ENCODE measurements around the gene EIF5A2. TPM values are rescaled to one million over a fixed set of nuclear protein-coding genes. Genes with fewer than 3 reads are reported as not detected.

The EIF5A2 gene
- total and polyA plus RNA-seq, 10 of the 15 experiments (the other 5 are each of a cell fraction or from before 2014, with no cell fraction given), result 0.76 to 3.0 (median 2.2) TPM

DNA sequence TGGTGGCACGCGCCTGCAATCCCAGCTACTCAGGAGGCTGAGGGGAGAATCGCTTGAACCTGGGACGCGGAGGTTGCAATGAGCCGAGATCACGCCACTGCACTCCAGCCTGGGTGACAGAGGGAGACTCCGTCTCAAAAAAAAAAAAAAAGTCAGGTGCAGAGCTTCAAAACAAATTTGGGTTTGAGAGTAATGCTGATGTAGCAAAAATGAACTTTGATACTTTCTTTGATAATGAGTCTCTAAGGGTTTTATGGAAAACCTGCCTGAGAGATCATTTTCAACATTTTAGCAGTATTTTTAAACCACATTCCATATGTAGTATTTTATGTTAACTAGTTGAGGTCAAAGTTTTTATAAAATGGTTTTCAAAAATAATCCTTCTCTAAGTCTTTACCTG, 14.5 kb downstream of the EIF5A2 start:
- H3K9me3 ChIP-seq (replicated peaks; ENCODE audit: control insufficient read depth, insufficient read depth, low read length), result no peaks in the 10 kb centered on the region; the same call in 2 of the 3 replicates
- no peak overlapping the region for H3K9ac ChIP-seq (ENCODE audit: control insufficient read depth, insufficient read depth, low read length)
- intact Hi-C loops (cut with micrococcal nuclease; ENCODE audit: unreplicated experiment), result no loop called here
- RAD21 ChIA-PET (ENCODE audit: unreplicated experiment), result no interaction called here
- H4K20me1 ChIP-seq (ENCODE audit: control insufficient read depth, insufficient read depth), result no peaks in the 10 kb centered on the region
- no peak for FAIRE-seq
- no peak for ATAC-seq
- DNase-seq (ENCODE audit: low read depth, low spot score), result no peak
- no peak overlapping the region for H3K4me3 ChIP-seq
- in situ Hi-C loops (cut with MboI), result no loop called here
- BruUV-seq (replicated peaks), result no TSS peak
- SMC1A ChIA-PET (ENCODE audit: uncharacterized antibody, unreplicated experiment), result no interaction called here
- H3K36me3 ChIP-seq (ENCODE audit: control insufficient read depth in 2 of 2, insufficient read depth in 2 of 2, low read length in 1 of 2), result no peaks in the 10 kb centered on the region
- H3K4me2 ChIP-seq (ENCODE audit: control insufficient read depth, insufficient read depth), result no peak overlapping the region
- H3K79me2 ChIP-seq (ENCODE audit: control insufficient read depth, insufficient read depth, low read length), result no peaks in the 10 kb centered on the region
- no peaks in the 10 kb centered on the region for H3K4me1 ChIP-seq (ENCODE audit: control insufficient read depth, insufficient read depth, low read length)
- CTCF ChIA-PET, result no interaction called here
- POLR2A ChIA-PET, result no interaction called here
- WGBS (ENCODE audit: insufficient coverage, insufficient replicate concordance, low lambda C conversion rate, missing lambda C conversion rate), result 92% methylated on average over 8 of the region's 8 CpGs
- H3K27ac ChIP-seq (ENCODE audit: control insufficient read depth, insufficient read depth), result no peak overlapping the region
- no peaks in the 10 kb centered on the region for H3K27me3 ChIP-seq (replicated peaks in 1 of 2; ENCODE audit: control insufficient read depth in 2 of 2, insufficient read depth in 2 of 2, low read length in 1 of 2)
- H2AFZ ChIP-seq (ENCODE audit: control insufficient read depth, low read depth, low read length), result no peak overlapping the region
- TF ChIP-seq CBX3 (IDR thresholded peaks at IDR 0.05; ENCODE audit: borderline replicate concordance, low read depth), result no peak
- TF ChIP-seq HDAC6 (IDR thresholded peaks at IDR 0.05; ENCODE audit: unreplicated experiment), result no peak
- no peak for TF ChIP-seq KDM1A (IDR thresholded peaks at IDR 0.05; ENCODE audit: borderline replicate concordance)
- TF ChIP-seq, protein P1, sequence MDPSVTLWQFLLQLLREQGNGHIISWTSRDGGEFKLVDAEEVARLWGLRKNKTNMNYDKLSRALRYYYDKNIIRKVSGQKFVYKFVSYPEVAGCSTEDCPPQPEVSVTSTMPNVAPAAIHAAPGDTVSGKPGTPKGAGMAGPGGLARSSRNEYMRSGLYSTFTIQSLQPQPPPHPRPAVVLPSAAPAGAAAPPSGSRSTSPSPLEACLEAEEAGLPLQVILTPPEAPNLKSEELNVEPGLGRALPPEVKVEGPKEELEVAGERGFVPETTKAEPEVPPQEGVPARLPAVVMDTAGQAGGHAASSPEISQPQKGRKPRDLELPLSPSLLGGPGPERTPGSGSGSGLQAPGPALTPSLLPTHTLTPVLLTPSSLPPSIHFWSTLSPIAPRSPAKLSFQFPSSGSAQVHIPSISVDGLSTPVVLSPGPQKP (IDR thresholded peaks at IDR 0.05; ENCODE audit: low read depth, low read length), result no peak
- TF ChIP-seq EGR1 (IDR thresholded peaks at IDR 0.05; ENCODE audit: borderline replicate concordance in 1 of 2, low read depth in 2 of 2, low read length in 2 of 2), result no peak
- no peak for TF ChIP-seq YY1 (IDR thresholded peaks at IDR 0.05; ENCODE audit: low read depth, low read length)
- TF ChIP-seq SMAD5 (IDR thresholded peaks at IDR 0.05; ENCODE audit: low read depth), result no peak
- no peak for TF ChIP-seq RAD51 (IDR thresholded peaks at IDR 0.05)
- TF ChIP-seq, protein P2, sequence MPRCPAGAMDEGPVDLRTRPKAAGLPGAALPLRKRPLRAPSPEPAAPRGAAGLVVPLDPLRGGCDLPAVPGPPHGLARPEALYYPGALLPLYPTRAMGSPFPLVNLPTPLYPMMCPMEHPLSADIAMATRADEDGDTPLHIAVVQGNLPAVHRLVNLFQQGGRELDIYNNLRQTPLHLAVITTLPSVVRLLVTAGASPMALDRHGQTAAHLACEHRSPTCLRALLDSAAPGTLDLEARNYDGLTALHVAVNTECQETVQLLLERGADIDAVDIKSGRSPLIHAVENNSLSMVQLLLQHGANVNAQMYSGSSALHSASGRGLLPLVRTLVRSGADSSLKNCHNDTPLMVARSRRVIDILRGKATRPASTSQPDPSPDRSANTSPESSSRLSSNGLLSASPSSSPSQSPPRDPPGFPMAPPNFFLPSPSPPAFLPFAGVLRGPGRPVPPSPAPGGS (IDR thresholded peaks at IDR 0.05; ENCODE audit: borderline replicate concordance, insufficient read depth, low read depth, low read length, poor library complexity, severe bottlenecking), result no peak
- TF ChIP-seq MYB (IDR thresholded peaks at IDR 0.05; ENCODE audit: borderline replicate concordance, low read depth, low read length), result no peak
- no peak for TF ChIP-seq FOXM1 (IDR thresholded peaks at IDR 0.05; ENCODE audit: low read depth, low read length)
- TF ChIP-seq, protein P3, sequence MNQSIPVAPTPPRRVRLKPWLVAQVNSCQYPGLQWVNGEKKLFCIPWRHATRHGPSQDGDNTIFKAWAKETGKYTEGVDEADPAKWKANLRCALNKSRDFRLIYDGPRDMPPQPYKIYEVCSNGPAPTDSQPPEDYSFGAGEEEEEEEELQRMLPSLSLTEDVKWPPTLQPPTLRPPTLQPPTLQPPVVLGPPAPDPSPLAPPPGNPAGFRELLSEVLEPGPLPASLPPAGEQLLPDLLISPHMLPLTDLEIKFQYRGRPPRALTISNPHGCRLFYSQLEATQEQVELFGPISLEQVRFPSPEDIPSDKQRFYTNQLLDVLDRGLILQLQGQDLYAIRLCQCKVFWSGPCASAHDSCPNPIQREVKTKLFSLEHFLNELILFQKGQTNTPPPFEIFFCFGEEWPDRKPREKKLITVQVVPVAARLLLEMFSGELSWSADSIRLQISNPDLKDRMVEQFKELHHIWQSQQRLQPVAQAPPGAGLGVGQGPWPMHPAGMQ (IDR thresholded peaks at IDR 0.05; ENCODE audit: borderline replicate concordance), result no peak
- TF ChIP-seq RUNX3 (IDR thresholded peaks at IDR 0.05; ENCODE audit: low read length), result no peak
- TF ChIP-seq, protein P4, sequence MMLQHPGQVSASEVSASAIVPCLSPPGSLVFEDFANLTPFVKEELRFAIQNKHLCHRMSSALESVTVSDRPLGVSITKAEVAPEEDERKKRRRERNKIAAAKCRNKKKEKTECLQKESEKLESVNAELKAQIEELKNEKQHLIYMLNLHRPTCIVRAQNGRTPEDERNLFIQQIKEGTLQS (IDR thresholded peaks at IDR 0.05; ENCODE audit: borderline replicate concordance, extremely low read depth, low read depth, low read length), result no peak
- TF ChIP-seq SRF (IDR thresholded peaks at IDR 0.05; ENCODE audit: low read depth in 2 of 2, low read length in 2 of 2), result no peak
- TF ChIP-seq, protein P5, sequence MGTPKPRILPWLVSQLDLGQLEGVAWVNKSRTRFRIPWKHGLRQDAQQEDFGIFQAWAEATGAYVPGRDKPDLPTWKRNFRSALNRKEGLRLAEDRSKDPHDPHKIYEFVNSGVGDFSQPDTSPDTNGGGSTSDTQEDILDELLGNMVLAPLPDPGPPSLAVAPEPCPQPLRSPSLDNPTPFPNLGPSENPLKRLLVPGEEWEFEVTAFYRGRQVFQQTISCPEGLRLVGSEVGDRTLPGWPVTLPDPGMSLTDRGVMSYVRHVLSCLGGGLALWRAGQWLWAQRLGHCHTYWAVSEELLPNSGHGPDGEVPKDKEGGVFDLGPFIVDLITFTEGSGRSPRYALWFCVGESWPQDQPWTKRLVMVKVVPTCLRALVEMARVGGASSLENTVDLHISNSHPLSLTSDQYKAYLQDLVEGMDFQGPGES (IDR thresholded peaks at IDR 0.05), result no peak
- TF ChIP-seq, protein P6, sequence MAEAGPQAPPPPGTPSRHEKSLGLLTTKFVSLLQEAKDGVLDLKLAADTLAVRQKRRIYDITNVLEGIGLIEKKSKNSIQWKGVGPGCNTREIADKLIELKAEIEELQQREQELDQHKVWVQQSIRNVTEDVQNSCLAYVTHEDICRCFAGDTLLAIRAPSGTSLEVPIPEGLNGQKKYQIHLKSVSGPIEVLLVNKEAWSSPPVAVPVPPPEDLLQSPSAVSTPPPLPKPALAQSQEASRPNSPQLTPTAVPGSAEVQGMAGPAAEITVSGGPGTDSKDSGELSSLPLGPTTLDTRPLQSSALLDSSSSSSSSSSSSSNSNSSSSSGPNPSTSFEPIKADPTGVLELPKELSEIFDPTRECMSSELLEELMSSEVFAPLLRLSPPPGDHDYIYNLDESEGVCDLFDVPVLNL (IDR thresholded peaks at IDR 0.05; ENCODE audit: low read depth, low read length), result no peak
